OCI-LY7 (cell line): Measurements from ENCODE around the gene NELL1. TPM values are rescaled to one million over a fixed set of nuclear protein-coding genes. Genes with fewer than 3 reads are reported as not detected.

Experiments used
- BruUV-seq: library from RNA; stranded (reverse); fragments of 400-500 nt; replicated peaks from 2 replicates; lab custom pipeline; 2021; lab: Mats Ljungman, UMichigan
- CTCF ChIA-PET: fragments of 300-600 bp; sonication (Branson Sonifier 250); formaldehyde crosslinking; loops from one replicate; lab custom pipeline; 2022; ENCODE audit warnings: antibody characterized with exemption; ENCODE audit not compliant: unreplicated experiment; lab: Charles Lee
- POLR2A ChIA-PET: fragments of 300-600 bp; sonication (Branson Sonifier 250); formaldehyde crosslinking; loops from one replicate; lab custom pipeline; 2022; ENCODE audit warnings: antibody characterized with exemption; lab: Charles Lee
- DNase-seq: peaks from one replicate; pipeline ENCODE4 v3.0.0-alpha.2; 2015; ENCODE audit warnings: low spot score
- H2AFZ ChIP-seq: fragments of 200-600 bp; sonication (generic), shearing (Covaris generic); 2 replicates; pipeline ENCODE4 v1.6.1; 2014; ENCODE audit warnings: mild to moderate bottlenecking, antibody characterized with exemption, low read length, moderate library complexity
- H3K27ac ChIP-seq: fragments of 200-600 bp; sonication (generic); 2 replicates; pipeline ENCODE4 v1.5.1; 2014; ENCODE audit warnings: mixed run types, low read depth, mild to moderate bottlenecking, moderate library complexity, low read length, inconsistent platforms; ENCODE audit not compliant: poor library complexity, severe bottlenecking
- H3K36me3 ChIP-seq: fragments of 200-600 bp; sonication (generic); 2 replicates; pipeline ENCODE4 v1.6.1; 2014; ENCODE audit warnings: mild to moderate bottlenecking, antibody characterized with exemption, low read length, moderate library complexity, mixed read lengths; ENCODE audit not compliant: insufficient read depth
- H3K4me1 ChIP-seq: fragments of 200-600 bp; sonication (generic); 2 replicates; pipeline ENCODE4 v1.5.1; 2014; ENCODE audit warnings: mild to moderate bottlenecking, low read length; ENCODE audit not compliant: insufficient read depth, poor library complexity, severe bottlenecking
- H3K4me2 ChIP-seq: fragments of 200-600 bp; sonication (generic); 2 replicates; pipeline ENCODE4 v1.6.1; 2014; ENCODE audit warnings: mild to moderate bottlenecking, low read length
- H3K4me3 ChIP-seq: fragments of 200-600 bp; sonication (generic); 2 replicates; pipeline ENCODE4 v1.5.1; 2014; ENCODE audit warnings: mild to moderate bottlenecking, low read depth, low read length; ENCODE audit not compliant: poor library complexity, severe bottlenecking
- H3K79me2 ChIP-seq: fragments of 200-600 bp; sonication (generic); 2 replicates; pipeline ENCODE4 v1.6.1; 2016; ENCODE audit warnings: low read depth, mild to moderate bottlenecking, low read length, moderate library complexity, mixed read lengths; ENCODE audit not compliant: insufficient read depth
- H3K9me2 ChIP-seq: fragments of 200-600 bp; sonication (generic); 2 replicates; pipeline ENCODE4 v1.6.1; 2016; ENCODE audit warnings: mild to moderate bottlenecking, low read length, mixed read lengths; ENCODE audit not compliant: insufficient read depth
- H3K9me3 ChIP-seq: fragments of 200-600 bp; sonication (generic); 2 replicates; pipeline ENCODE4 v1.6.1; 2014; ENCODE audit warnings: mild to moderate bottlenecking, mixed run types, low read length, mixed read lengths
- H4K20me1 ChIP-seq: fragments of 200-600 bp; sonication (generic); 2 replicates; pipeline ENCODE4 v1.6.1; 2014; ENCODE audit warnings: mild to moderate bottlenecking, antibody characterized with exemption, low read length, moderate library complexity, mixed read lengths; ENCODE audit not compliant: insufficient read depth
- EZH2phosphoT487 ChIP-seq: fragments of 200-600 bp; sonication (generic); IDR thresholded peaks from 2 replicates; pipeline ENCODE4 v1.6.1; 2018; ENCODE audit warnings: low read depth, borderline replicate concordance, mild to moderate bottlenecking, mixed run types, antibody characterized with exemption, low read length, moderate library complexity, mixed read lengths
- intact Hi-C: fragments of 100-400 bp; cut with micrococcal nuclease; formaldehyde crosslinking; loops from one replicate; pipeline ENCODE4 v1.10.0; 2022; ENCODE audit not compliant: unreplicated experiment
- total RNA-seq, 2 experiments: library from RNA; depleted of rRNA in 1 of 2; stranded (reverse); fragments of >200 nt in 1 of 2; shearing (Covaris generic) in 1 of 2; gene quantifications; 2 replicates each; pipeline ENCODE4 v1.2.3, GENCODE V29; 2014 to 2022
- TF ChIP-seq, protein P1 (sequence below): fragments of 200-600 bp; sonication (generic); conservative IDR thresholded peaks from 2 replicates; pipeline ENCODE4 v1.5.1; 2014; ENCODE audit warnings: mild to moderate bottlenecking, antibody characterized with exemption, low read length, moderate library complexity, mixed read lengths

NELL1 gene
- total RNA-seq, 2 experiments from 2014 or later, result not detected

GRCh38 chr11:21278840-21279239, 609.5 kb downstream of the NELL1 start:
- TF ChIP-seq EZH2phosphoT487, result no peak
- TF ChIP-seq, protein P1, sequence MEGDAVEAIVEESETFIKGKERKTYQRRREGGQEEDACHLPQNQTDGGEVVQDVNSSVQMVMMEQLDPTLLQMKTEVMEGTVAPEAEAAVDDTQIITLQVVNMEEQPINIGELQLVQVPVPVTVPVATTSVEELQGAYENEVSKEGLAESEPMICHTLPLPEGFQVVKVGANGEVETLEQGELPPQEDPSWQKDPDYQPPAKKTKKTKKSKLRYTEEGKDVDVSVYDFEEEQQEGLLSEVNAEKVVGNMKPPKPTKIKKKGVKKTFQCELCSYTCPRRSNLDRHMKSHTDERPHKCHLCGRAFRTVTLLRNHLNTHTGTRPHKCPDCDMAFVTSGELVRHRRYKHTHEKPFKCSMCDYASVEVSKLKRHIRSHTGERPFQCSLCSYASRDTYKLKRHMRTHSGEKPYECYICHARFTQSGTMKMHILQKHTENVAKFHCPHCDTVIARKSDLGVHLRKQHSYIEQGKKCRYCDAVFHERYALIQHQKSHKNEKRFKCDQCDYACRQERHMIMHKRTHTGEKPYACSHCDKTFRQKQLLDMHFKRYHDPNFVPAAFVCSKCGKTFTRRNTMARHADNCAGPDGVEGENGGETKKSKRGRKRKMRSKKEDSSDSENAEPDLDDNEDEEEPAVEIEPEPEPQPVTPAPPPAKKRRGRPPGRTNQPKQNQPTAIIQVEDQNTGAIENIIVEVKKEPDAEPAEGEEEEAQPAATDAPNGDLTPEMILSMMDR, result no peak
- no peak for DNase-seq
- intact Hi-C loops, result no loop called here
- H3K9me3 ChIP-seq, result no peaks in the 10 kb centered on the region
- no TSS peak for BruUV-seq
- no peak overlapping the region for H3K4me3 ChIP-seq
- POLR2A ChIA-PET, result no interaction called here
- no peak overlapping the region for H3K27ac ChIP-seq
- no peaks in the 10 kb centered on the region for H3K36me3 ChIP-seq
- no peaks in the 10 kb centered on the region for H3K79me2 ChIP-seq
- CTCF ChIA-PET, result no interaction called here
- H2AFZ ChIP-seq, result no peak overlapping the region
- no peaks in the 10 kb centered on the region for H3K4me1 ChIP-seq
- H3K9me2 ChIP-seq, result no peaks in the 10 kb centered on the region
- no peaks in the 10 kb centered on the region for H4K20me1 ChIP-seq
- H3K4me2 ChIP-seq, result no peak overlapping the region

DNA sequence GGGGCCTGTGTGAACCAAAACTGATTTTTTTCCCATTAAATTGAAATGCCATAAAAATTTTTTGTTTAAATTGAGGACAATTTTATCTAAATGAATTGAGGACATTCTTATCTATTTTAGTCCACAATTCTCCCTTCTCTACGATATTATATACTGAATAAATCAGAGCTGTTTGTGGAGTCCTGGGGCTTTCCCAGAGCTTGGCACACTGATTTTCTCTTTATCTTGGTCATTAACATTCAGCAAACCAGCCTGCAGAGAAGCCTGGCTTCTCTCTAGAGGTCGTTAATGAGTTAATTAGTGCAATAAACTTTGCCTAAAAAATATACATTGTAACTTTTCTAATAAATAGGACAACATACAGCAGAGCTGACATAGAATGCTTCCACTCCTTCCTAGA, 615.7 kb downstream of the NELL1 start:
- H3K4me1 ChIP-seq, result no peaks in the 10 kb centered on the region
- H3K27ac ChIP-seq, result no peak overlapping the region
- no peak overlapping the region for H3K4me3 ChIP-seq
- H4K20me1 ChIP-seq, result no peaks in the 10 kb centered on the region
- ChIA-PET CTCF (no interaction called here), POLR2A (interaction anchor here (0.6 kb wide), 1 partner anchor 82 kb away, joined by 5 read pairs; no protein-coding TSS in a partner anchor)
- no peak overlapping the region for H2AFZ ChIP-seq
- intact Hi-C loops, result no loop called here
- H3K36me3 ChIP-seq, result no peaks in the 10 kb centered on the region
- no TSS peak for BruUV-seq
- no peak for DNase-seq
- no peaks in the 10 kb centered on the region for H3K79me2 ChIP-seq
- H3K9me2 ChIP-seq, result no peaks in the 10 kb centered on the region
- H3K9me3 ChIP-seq, result no peaks in the 10 kb centered on the region
- no peak for TF ChIP-seq EZH2phosphoT487
- TF ChIP-seq, protein P1, result no peak
- H3K4me2 ChIP-seq, result no peak overlapping the region

DNA sequence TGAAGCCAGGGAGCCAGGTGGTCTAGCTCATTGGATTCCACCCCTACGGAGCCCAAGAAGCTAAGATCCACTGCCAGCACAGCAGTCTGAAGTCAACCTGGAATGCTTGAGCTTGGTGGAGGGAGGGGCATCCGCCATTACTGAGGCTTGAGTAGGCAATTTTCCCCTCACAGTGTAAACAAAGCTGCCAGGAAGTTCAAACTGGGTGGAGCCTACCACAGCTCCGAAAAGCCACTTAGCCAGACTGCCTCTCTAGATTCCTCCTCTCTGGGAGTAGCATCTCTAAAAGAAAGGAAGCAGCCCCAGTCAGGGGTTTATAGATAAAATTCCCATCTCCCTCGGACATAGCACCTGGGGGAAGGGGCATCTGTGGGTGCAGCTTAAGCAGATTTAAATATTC, 620.3 kb downstream of the NELL1 start:
- H3K9me3 ChIP-seq, result no peaks in the 10 kb centered on the region
- DNase-seq, result no peak
- no peak overlapping the region for H3K27ac ChIP-seq
- no peak overlapping the region for H3K4me3 ChIP-seq
- ChIA-PET CTCF (no interaction called here), POLR2A (interaction anchor here (0.6 kb wide), 1 partner anchor 214 kb away, joined by 3 read pairs; no protein-coding TSS in a partner anchor)
- H2AFZ ChIP-seq, result no peak overlapping the region
- intact Hi-C loops, result no loop called here
- H4K20me1 ChIP-seq, result no peaks in the 10 kb centered on the region
- TF ChIP-seq, protein P1, result no peak
- no peak for TF ChIP-seq EZH2phosphoT487
- H3K79me2 ChIP-seq, result no peaks in the 10 kb centered on the region
- no peaks in the 10 kb centered on the region for H3K36me3 ChIP-seq
- no peak overlapping the region for H3K4me2 ChIP-seq
- no peaks in the 10 kb centered on the region for H3K4me1 ChIP-seq
- H3K9me2 ChIP-seq, result no peaks in the 10 kb centered on the region
- BruUV-seq, result no TSS peak
